GM18519 (cell line): ENCODE data around the gene BZW1.

Experiments
- ATAC-seq: cut with Tn5 transposase; IDR thresholded peaks from one replicate; pipeline ENCODE4 v1.9.1; 2021; ENCODE audit warnings: mild to moderate bottlenecking, moderate library complexity; ENCODE audit not compliant: unreplicated experiment, low FRiP score

Gene BZW1

DNA sequence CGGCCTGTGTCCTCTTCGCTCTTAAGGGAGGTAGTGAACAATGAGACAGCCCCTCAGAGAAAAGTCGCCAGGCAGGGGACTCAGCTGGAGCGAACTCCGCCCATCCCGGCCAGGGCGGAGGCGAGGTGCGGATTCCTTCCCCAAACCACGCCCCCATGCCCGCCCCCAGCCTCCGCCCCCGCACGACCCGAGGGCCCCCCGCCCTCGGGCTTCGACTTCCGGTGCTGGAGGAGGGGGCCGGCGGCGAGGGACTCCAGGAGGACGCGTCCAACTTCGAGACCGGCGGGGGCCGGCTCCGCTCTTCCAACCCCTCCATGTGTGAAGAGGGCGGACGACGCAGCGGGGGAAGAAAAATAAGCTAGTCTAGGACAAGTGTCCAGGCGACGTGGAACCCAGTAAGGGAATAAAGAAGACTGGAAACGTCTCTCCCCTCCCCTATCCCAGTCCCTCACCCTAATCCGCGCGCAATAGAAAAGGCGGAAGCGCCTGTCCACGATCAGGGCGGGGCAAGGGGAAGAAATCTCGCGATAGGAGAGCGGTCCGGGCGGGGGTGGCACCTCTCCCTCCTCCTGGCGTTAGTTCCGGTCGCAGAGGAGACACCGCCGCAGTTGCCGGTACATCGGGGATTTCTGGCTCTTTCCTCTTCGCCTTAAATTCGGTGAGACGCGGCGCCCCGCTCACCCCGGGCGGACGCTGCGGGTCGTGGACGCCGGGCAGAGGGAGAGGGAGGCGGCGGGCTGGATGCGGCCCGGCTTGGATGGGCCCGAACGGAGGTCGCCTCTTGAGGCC is at the start of gene BZW1:
TSS of gene BZW1 (plus strand) at position 578 of the 789 bp plus-strand sequence. CDS start 1,308 bp downstream, outside the sequence.
- peak; percentile 72 for ATAC-seq

- ATAC-seq = no peak
These were observed 49.6 kb upstream of the BZW1 start for GRCh38 chr2:200762127-200762526.

- no peak for ATAC-seq
These were observed 48.3 kb upstream of the BZW1 start for GRCh38 chr2:200763422-200763821.

GRCh38 chr2:200765139-200765951 is 46.4 kb upstream of the BZW1 start:
- ATAC-seq = no peak

DNA sequence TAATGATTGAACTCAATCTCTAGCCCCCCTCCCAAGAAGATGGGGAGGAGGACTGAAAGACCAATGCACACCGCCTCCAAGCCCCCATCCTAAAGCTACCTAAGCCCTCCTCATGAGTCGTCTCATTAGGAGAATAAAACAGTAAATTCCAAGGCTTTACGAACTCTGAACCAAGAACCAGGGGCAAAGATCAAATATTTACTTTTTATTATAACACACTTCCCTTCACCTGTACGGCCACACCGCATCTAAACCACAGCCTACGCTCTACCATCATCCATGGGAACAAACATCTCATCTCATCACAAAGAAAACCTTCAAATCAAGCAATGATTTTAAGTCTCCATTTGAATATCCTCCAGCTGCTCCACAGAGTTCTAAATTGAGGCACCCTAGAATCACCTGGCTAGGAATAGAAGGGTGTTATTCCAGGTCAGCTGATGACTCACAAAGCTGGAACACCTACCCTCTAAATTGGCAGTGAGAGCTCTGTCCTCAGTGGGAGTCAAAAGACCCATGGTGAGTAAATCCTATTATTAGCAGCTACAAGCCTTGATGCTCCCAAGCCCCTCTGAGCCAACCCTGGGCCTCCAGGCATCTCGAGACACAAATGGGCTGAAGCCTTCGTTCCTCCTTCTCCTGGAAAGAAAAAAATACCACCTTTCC is 45.6 kb upstream of the BZW1 start:
- no peak for ATAC-seq

- no peak for ATAC-seq
These were observed 44.4 kb upstream of the BZW1 start for GRCh38 chr2:200767111-200767885.

GRCh38 chr2:200770847-200771246 is 40.9 kb upstream of the BZW1 start:
- no peak for ATAC-seq

- no peak for ATAC-seq
These were observed 39.1 kb upstream of the BZW1 start for GRCh38 chr2:200772620-200773019.

DNA sequence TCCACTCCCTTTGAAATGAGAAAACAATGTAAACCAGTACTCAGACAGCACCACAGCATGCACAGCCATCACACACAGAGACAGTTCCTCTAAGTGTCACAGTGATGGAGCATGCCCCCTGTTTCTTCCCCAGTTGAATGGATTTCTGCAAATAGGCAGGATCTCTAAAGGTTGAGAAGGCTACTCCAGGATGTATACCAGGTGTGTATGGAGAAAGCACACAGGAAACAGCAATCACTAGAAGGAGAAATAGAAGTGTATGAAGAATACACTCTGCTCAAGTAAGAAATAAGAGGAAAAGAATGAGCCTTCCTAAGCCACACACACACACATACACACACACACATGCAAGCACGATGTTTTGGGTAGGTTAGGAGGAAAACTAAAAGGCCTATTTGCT is 38.6 kb upstream of the BZW1 start:
- ATAC-seq = no peak

- ATAC-seq = no peak
These were observed 36.8 kb upstream of the BZW1 start for GRCh38 chr2:200774920-200775319.

- no peak for ATAC-seq
These were observed 34.4 kb upstream of the BZW1 start for GRCh38 chr2:200777275-200777674.

- no peak for ATAC-seq
These were observed 33.7 kb upstream of the BZW1 start for GRCh38 chr2:200778038-200778437.

DNA sequence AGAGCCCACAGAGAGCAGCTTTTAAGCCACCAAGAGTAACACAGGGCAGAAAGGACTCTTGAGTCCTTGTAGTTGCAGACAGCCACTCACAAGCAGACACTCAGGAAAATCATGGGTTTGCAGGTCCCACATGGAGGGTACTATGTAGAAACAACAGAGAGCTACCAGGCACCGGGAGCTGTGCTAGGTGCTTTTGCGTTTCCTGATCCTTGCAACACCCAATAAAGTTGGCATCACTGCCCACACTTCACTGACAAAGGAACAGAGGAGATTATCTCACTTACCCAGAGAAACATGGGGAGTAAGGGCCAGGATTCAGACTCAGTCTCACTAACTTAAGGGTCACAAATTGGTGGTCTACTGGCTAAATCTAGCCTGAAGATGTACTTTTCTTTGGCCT is 32.5 kb upstream of the BZW1 start:
- ATAC-seq = no peak

GRCh38 chr2:200781616-200782015 is 30.1 kb upstream of the BZW1 start:
- ATAC-seq = no peak

DNA sequence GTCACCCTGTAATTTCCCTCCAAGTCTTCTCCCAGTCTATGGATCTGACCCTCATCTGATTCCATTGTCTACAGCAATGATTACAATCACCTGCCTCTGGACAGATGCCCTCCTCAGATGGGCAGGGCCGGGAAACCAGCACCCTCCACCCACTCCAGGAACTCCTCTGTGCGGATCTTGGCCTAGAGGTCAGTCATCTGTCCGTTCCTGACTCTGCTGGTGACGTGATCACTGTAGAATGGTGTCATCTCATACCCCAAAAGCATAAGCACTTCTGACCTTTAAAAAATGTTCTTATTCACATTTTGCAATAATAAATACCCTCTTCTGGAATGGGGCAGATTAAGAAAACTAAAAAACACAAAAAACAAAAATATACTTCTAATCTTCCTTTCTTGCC is 29.5 kb upstream of the BZW1 start:
- ATAC-seq = no peak

- no peak for ATAC-seq
These were observed 27.5 kb upstream of the BZW1 start for GRCh38 chr2:200784215-200784614.

DNA sequence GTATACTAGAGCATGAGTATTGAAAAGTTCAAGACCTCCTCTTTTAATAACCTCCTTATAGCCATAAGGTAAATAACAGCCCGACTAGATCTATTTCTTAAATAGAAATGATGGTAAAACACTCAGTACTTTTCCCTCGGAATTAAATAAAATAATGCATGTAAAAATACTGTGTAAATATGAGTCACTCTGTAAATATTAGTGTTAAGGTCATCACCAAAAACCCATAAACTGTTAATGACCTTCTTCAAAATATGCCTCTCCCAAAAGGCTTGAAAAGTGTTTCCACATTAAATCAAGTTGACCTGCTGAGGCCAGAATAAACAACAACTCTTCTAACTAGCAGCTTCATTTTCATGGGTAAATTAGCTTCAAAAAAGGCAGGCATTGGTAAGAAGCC is 25.3 kb upstream of the BZW1 start:
- no peak for ATAC-seq

DNA sequence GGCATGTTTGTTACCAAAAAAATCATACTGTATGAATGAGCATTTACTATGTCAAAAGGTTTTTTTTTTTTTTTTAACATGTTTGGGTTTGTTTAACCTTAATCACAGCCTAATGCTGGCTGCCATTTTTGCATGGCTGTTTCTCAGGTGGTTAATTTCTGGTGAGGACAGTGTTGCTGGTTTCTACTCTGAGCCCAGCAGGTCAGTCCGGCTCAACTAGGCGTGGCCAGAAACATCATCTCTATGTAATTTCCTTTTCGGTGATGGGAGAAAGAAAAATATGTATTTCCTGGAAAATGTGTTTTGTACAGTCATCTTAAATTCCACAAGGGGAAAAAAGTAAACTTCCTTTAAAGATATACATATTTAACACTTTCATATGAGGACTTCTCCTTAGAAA is 24.9 kb upstream of the BZW1 start:
- ATAC-seq = no peak

GRCh38 chr2:200787351-200788120 is 24.2 kb upstream of the BZW1 start:
- no peak for ATAC-seq
